Right kidney (tissue), 1 donor: ENCODE data around the gene TRIM33.

Experiments used
- DNase-seq: peaks from one replicate; pipeline ENCODE4 v3.0.0-alpha.2; 2016

TRIM33 gene

GRCh38 chr1:114350731-114351445 is 160.1 kb downstream of the TRIM33 start:
- no peak for DNase-seq

GRCh38 chr1:114349891-114350605 is 161.0 kb downstream of the TRIM33 start:
- no peak for DNase-seq

- DNase-seq, result no peak
These were observed 163.4 kb downstream of the TRIM33 start for GRCh38 chr1:114347431-114348209.

GRCh38 chr1:114346480-114347029 is 164.4 kb downstream of the TRIM33 start:
- peak; percentile 100 for DNase-seq

- peak; percentile 71 for DNase-seq
These were observed 165.0 kb downstream of the TRIM33 start for GRCh38 chr1:114345930-114346479.

- no peak for DNase-seq
These were observed 166.3 kb downstream of the TRIM33 start for GRCh38 chr1:114344656-114345055.
